Testis (tissue), 2 donors: ENCODE data around the gene SLC35D2.

Experiments
- CTCF ChIP-seq, 3 experiments: fragments of 450-650 bp in 2 of 3; fragments of 200-600 bp in 1 of 3; sonication (generic) in 1 of 3; IDR thresholded peaks; one replicate each; pipeline ENCODE4 v1.5.1; 2016 to 2019; ENCODE audit warnings: antibody characterized with exemption in 3 of 3, mild to moderate bottlenecking in 2 of 3, moderate library complexity in 1 of 3
- POLR2A ChIP-seq: fragments of 450-650 bp; IDR thresholded peaks from one replicate; pipeline ENCODE4 v1.6.1; 2017; ENCODE audit warnings: antibody characterized with exemption, mild to moderate bottlenecking, moderate library complexity

- no peak for TF ChIP-seq CTCF (IDR thresholded peaks at IDR 0.05)
- TF ChIP-seq POLR2A, result no peak
Measured at GRCh38 chr9:96361668-96362067, 21.8 kb downstream of the SLC35D2 start.
